Epithelial cell of esophagus (primary cell): ENCODE data around the gene SMAD7.

Source experiments
- DNase-seq: peaks from one replicate; pipeline ENCODE4 v3.0.0; 2010; ENCODE audit warnings: low read depth
- H3K4me3 ChIP-seq: 2 replicates; pipeline ENCODE4 v1.5.1; 2011; ENCODE audit warnings: mild to moderate bottlenecking, low read length, control low read depth
- TF ChIP-seq, protein P1 (sequence below): IDR thresholded peaks from 2 replicates; pipeline ENCODE4 v1.5.1; 2011; ENCODE audit warnings: low read depth, mild to moderate bottlenecking, low read length, control low read depth, inconsistent platforms; ENCODE audit not compliant: insufficient read depth; ENCODE audit errors: missing control alignments

The SMAD7 gene

GRCh38 chr18:48959551-48959920 lies 8.8 kb upstream of the SMAD7 start:
- H3K4me3 ChIP-seq, result no peak overlapping the region
- TF ChIP-seq, protein P1, sequence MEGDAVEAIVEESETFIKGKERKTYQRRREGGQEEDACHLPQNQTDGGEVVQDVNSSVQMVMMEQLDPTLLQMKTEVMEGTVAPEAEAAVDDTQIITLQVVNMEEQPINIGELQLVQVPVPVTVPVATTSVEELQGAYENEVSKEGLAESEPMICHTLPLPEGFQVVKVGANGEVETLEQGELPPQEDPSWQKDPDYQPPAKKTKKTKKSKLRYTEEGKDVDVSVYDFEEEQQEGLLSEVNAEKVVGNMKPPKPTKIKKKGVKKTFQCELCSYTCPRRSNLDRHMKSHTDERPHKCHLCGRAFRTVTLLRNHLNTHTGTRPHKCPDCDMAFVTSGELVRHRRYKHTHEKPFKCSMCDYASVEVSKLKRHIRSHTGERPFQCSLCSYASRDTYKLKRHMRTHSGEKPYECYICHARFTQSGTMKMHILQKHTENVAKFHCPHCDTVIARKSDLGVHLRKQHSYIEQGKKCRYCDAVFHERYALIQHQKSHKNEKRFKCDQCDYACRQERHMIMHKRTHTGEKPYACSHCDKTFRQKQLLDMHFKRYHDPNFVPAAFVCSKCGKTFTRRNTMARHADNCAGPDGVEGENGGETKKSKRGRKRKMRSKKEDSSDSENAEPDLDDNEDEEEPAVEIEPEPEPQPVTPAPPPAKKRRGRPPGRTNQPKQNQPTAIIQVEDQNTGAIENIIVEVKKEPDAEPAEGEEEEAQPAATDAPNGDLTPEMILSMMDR, result no peak

DNA sequence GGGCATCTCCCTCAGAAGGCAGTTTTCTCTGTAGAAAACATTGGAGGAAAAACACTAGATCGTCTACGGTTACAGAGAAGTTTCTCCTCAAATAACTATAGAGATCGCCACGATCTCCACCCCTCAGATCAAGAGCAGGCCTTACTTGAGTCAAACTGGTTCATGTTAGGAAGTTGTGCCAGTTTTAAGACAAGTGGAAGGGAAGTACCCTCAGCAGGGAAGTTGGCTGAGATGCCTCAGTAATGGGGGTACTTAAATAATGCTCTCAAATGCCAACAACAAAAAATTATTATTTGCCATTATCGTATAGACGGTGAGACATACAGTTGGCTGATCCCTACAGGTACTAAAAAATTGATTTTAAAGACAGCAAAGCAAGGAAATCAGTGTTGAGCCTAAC lies 8.2 kb upstream of the SMAD7 start:
- no peak overlapping the region for H3K4me3 ChIP-seq
- TF ChIP-seq, protein P1, result no peak
- DNase-seq, result no peak

More at GRCh38 chr18:48959551-48959920, 8.8 kb upstream of the SMAD7 start:
- no peak for DNase-seq

DNA sequence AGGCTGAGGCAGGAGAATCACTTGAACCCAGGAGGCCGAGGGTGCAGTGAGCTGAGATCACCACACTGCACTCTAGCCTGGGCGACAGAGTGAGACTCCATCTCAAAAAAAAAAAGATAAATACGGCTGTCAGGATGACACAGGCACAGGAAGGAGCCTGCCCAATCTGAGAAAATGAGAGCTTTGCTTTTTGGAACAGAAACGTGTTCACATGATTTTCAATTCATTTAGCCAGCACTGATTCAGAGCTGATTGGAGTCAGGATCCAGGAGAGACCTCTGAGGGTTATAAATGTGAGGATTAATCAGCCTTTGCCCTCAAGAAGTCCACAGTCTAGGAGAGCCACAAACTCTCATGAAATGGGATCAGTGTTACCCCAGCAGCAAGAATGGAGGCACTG lies 6.9 kb upstream of the SMAD7 start:
- no peak overlapping the region for H3K4me3 ChIP-seq
- no peak for DNase-seq
- TF ChIP-seq, protein P1, result no peak

DNA sequence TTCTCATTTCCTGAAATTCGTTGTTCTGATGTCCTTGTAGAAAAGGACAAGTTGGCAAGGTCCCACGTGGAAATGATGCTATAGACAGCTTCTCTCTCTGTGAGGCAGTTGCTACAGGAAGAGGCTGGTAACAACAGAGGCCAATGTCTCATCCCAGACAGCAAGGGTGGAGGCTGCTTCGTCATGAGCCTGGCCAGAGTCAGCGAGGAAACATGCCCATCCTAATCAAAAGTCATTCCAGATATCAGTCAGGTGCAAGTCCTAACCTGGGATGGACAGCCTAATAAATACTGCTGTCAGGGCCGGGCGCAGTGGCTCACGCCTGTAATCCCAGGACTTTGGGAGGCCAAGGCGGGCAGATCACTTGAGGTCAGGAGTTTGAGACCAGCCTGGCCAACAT lies 6.4 kb upstream of the SMAD7 start:
- TF ChIP-seq, protein P1, result no peak
- no peak overlapping the region for H3K4me3 ChIP-seq
- DNase-seq, result peak; percentile 93

DNA sequence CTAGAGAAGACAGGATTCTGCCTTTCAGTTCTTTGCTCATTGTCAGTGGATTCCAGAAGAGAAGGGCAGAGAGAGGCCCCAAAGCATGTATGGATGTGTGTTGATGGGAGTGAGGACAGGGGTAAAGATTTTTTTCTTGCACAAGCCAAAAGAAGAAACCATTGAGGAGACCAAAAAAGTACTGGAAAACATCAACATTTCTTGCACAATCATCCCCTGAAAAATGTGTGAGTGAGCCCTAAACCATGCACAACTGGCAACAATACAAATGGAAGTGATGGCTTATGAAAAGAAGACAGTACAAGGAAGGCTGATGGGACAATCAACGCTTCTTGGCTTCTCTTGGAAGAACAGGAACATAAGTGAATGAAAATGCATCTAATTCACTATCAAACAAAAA lies 5.6 kb upstream of the SMAD7 start:
- TF ChIP-seq, protein P1, result no peak
- DNase-seq, result peak; percentile 71
- H3K4me3 ChIP-seq, result no peak overlapping the region

DNA sequence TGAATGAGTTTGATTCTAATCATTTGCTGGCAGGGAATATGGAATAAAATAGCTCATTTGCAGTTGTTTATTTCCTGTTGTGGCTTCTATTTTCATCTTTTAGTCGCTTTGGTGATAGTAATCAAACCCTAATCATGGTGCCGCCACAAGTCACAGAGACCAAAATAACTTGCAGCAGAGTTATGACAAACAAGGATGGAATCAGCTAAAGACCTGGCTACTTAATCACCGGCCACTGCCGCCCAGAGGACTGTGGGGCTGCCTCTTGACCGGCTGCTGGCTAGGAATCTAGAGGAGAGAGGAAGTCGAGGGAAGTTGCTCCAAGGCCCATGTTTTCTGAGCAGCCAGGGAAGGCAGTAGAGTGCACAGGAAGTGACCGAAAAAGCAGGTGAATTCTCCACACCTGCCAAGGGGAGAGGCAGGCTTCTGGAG lies 5.1 kb upstream of the SMAD7 start:
- TF ChIP-seq, protein P1, result no peak
- no peak overlapping the region for H3K4me3 ChIP-seq
- peak; percentile 44 for DNase-seq
